GM21786 (cell line): ENCODE measurements around the gene CAMK4.

ENCODE experiments used
- ATAC-seq: cut with Tn5 transposase; IDR thresholded peaks from one replicate; pipeline ENCODE4 v1.9.1; 2021; ENCODE audit not compliant: unreplicated experiment

The CAMK4 gene

DNA sequence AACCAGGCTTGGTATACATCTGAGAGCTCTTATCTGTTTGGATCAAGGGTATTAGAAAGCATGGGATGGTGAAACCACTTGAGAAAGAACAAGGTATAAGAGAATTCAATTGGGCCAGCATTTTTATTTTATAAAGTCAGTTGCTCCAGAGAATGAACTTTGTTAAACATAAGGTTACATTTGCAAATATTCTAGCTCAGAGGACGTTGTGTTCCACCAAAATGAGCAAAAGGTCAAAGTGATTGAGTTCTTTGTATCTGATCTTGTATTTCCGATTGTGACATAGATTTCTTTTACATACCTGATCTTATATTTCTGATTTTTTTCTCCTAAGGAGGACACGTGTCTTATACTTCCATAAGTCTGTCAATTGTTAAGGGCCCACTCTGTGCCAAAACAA lies 296.7 kb downstream of the CAMK4 start:
- no peak for ATAC-seq

DNA sequence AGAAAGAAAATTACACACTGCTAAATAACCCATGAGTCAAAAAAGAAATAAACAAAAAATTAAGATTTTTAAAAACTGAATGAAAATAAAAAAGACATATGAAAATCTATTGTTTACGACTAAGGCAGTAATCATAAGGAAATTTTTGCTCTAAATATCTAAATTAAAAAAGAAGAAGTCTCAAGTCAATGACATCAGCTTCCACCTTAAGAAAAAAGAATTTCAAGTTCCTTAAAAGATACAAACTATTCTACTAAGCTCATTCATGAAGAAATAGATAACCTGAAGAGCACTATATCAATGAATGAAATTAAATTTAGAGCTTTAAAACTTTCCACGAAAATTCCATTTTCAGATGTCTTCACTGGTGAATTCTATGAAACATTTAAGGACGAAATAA lies 303.9 kb downstream of the CAMK4 start:
- ATAC-seq, result no peak

DNA sequence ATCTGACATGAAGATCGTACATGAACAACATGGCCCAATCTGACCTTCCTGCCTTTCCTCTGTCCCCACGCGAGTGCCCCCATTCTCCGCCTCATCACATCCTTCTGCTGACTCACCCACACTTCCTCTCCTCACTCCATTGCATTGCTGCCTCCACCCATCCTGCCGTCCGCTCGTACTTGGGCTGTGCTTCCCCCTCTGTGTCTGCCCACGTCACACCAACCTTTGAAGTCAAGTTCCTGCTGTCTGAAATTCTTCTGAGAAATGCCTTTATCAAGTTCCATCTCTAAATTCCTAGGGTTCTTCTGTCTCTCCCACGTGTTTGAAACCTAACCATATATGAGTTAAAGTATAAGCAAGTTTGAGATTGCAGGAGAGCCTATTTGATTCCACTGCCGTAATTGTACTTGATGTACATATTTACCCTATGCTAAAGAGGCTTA lies 306.1 kb downstream of the CAMK4 start:
- ATAC-seq, result peak; percentile 91

DNA sequence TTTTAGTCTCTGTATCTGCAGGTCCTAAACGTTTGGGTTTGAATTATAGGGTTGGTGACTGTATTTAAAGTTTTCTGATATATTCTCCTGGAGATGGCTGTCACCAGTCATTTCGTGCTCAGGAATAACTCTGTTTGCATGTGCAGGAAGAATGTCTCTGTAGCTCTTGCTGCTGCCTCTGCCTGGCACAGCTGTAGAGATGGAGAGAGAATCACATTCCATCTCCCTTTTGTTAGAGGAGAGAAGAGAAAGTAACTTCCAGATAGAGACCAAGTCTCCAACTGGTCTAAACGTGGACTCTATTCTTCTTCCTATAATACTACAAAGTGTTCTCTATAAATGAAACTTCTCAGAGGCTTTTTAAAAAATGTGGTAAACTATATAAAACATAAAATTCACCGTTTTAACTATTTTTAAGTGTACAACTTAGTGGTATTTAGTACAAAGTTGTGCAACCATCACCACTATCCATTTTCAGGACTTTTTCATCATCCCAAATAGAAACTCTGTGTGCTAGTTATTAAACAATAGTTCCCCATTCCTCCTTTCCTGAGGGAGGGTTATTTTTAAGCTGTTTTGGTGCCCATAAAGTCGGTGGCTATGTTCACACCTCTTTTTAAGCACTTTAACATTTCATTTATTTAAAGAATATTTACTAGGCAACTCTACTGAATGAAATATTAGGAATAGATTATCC lies 308.9 kb downstream of the CAMK4 start:
- ATAC-seq, result no peak

DNA sequence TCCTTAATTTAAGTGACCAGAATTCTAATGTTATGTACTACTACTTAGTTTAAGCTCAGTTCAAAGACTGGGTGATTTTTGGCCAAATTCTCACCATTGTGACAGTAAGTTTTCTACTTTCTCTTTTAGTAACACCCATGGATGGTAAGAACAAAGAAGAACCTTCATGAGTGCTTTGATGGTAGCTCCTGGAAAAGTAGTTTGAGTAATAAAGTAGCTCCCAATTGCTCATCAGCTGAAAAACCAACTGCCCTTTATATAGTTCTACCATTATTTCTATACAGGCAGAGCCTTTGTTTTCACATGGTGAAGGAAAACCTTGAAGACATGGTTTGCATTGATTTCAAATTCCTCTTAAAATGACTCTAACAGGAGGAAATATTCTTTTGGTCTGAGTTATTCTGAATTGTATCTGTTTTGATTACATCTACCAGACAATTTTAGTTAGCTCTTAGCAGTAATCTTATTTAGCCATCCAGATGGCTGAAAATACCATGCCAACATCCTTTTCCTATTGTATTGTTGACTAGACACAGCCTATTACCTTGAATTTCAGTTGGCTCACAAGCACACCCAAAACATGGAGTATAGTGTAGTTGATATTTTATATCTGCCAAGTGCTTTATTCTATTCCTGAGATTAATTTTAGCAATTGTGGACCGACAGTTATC lies 311.8 kb downstream of the CAMK4 start:
- no peak for ATAC-seq

DNA sequence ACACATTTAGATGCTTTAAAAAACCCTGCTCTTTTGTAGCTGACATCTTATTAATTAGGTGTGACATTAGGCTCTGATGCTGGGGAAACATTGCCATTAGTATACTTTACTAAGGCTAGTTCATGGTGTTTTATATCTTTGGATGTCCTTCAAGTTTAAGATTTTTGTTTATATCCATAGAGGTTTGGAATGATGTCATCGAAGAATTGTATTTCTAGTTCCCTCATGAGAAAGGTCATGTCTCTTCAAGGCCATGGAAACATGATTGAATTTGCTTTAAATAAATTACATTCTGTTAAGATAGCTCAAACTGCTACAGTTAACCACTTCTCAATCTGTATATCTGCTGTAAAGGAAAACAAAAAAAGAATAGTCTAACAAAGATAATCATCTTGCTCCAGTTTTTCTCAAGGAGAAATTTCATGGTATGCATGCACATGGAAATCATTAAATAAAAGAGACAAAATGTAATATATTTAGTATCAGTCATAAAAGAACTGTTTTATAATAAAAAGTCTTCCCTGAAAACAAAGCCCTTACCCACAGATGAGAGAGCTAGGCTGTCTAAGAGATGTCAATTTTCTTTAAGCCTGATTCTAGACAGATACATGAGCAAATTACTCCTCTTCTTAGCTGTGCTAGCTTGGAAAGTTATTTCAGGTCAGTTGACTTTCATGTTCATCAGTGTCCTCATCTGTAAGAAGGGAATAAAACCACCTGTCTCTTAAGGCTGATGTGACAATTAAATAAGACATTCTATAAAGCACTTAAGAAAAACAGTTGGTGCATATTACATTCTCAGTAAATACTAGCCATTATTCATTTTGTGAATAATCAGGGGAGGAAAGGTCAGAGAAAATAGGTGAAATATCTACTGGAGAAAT lies 313.2 kb downstream of the CAMK4 start:
- no peak for ATAC-seq
